CD4-positive, alpha-beta T cell treated with Interleukin-17A for 1 hour (primary cell): Measurements from ENCODE around the gene KIF12.
"Not testable (repeated sequence)": the region's sequence is repeated elsewhere in the genome, so short reads cannot be mapped to it uniquely, and the experiment has no call there.

ENCODE experiments used
- DNase-seq: peaks from one replicate; pipeline ENCODE4 v3.0.0-alpha.2; 2020

KIF12 gene

GRCh38 chr9:114083666-114084065, 15.4 kb downstream of the KIF12 start:
- no peak for DNase-seq

GRCh38 chr9:114082763-114083412, 16.2 kb downstream of the KIF12 start:
- not testable (repeated sequence) for DNase-seq

DNA sequence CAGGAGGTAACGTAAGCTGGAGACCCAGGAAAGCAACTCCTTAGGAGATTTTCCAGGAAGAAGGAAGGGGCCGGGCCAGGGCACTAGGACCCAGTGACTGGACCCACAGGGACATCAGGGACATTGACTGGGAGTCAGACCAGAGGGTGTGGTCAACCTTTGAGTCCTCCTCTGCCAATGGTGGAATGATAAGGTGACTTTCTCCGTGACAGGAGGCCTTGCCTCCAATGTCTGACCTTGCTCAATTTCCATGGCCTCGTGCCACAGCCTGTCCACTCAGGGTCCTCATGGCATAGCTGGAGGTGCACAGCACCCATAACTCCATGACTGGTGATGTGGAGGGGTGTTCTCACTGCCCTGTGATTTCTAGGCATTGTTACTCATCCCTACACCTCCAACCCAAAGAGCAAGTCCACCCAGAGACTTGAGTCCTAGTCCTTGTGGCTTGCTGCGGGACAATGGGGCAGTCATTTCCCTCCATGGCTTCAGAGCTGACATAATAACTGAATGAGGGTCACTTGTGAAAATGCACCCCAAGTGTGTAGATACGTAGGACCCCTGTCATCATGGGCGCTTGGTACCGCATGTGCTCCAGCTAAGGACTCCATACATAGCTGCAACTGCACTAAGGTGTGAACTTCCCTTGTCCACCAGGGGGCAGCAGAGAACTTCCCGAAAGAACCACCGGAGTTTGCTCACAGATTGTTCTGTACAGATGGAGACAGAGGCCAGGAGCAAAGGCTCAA, 16.9 kb downstream of the KIF12 start:
- peak; percentile 74 for DNase-seq

GRCh38 chr9:114081441-114082016, 17.6 kb downstream of the KIF12 start:
- no peak for DNase-seq

DNA sequence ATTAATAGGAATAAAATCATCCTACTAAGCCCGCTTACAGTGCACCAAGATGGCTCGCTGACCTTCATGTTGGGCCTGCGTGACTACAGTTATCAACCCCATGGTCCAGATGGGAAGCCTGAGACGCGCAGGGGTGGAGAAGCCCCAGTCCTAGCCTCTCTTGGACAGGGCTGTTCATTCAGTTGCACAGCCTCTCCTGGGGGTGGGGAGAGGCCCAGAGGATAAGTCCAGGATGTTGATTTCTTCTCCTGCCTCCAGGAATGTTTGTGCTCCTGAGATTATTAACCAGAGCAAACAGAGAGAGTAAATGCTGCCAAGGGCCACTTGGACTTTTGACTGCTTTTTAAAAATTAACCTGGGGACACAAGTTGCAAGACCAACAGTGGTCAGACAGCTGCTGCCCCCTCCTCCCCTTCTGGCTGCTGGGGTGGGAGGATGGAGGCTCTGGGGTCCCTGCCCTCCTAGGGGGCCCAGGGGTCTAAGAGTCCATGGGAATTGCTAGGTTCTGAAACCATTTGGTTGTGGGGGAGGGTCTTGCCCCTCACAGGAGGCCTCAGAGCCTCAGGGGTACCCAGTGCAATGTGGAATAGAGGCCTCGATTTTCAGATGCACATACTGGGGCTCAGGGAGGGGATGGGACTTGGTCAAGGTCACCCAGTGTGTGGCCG, 18.2 kb downstream of the KIF12 start:
- DNase-seq = no peak

GRCh38 chr9:114080195-114080772, 18.8 kb downstream of the KIF12 start:
- DNase-seq = no peak

DNA sequence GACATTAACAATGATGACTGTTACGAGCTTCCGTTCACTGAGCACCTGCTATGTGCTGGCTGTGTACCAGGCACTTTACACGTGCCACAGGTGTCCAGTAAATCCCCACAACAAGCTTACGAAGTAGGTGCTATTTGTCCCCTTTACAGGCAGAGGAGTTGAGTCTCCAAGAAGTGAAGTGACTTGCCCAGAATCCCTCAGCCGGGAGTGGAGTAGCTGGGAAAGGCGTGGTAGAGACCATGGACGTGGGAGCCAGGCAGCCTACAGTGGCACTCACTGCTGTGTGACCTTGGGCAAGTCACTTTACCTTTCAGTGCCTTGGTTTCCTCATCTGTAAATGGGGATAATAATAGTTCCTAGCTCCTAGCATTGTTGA, 20.3 kb downstream of the KIF12 start:
- DNase-seq = no peak

DNA sequence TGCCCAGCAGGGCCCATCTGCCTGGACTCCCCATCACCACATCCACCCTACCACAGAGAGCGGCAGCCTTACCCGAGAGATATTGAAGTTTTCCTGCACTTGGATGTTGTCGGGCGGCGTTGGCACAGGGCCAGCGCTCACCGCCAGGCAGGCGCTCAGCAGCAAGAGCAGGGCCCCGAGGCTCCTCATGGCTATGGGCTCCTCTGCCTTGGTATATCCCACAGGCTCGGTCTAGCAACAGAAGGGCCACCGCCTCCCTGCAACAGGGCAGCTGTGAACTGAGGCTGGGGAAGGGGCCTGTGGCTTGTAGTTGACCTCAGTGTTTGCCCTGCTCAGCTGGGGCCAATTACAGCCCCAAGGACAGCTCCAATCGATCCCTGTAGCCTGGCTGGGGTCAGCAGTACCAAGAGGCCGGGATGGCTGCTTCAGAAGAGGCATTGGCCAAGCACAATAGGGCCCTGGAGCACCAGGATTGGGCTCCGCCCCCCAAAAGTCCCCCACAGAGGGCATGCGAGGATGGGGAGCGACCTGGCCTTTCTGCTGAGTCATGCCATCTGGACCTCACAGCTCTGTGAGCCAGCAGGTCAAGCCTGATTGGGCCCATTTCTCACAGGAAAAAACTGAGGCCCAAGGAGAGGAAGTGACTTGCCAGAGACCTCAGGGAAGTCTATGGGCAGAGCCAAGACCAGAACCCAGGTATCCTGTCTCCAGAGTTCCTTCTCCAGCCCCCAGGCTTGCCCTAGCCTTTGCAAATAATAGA, 20.9 kb downstream of the KIF12 start, which contains the start of gene AMBP:
Gene AMBP (minus strand): TSS at position 280 of the 760 bp plus-strand sequence. CDS start 91 bp downstream, at position 189.
- no peak for DNase-seq

DNA sequence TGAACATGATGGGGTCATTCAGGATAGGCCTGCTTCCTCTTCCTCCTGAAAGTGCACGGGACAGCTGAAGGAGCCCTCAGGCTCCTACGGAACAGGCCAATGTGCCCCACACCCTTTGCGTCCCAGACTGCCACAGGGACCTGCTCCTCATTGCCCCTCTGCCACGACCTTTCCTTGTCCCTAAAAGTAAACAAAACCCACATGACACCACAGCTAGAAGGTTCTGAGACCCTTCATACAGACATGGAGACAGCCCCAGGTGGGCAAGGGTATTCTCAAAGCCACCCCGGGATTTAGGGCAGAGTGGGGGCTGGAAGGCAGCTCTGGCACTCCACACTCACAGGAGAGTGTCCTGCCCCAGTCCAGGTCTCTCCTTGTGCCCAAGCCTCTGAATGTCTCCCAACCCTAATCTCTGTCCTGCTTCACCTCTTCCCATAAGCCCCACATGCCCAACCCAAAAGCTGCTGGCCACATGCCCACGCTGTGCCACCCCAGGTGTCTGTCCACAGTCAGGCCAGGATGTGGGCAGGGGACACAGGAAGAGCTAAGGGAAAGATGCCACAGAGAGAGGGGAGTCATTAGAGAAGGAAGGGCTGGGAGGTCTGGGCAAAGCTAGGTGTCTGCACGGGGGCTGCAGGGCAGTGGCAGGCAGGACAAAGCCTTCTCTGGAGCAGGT, 21.8 kb downstream of the KIF12 start:
- no peak for DNase-seq

DNA sequence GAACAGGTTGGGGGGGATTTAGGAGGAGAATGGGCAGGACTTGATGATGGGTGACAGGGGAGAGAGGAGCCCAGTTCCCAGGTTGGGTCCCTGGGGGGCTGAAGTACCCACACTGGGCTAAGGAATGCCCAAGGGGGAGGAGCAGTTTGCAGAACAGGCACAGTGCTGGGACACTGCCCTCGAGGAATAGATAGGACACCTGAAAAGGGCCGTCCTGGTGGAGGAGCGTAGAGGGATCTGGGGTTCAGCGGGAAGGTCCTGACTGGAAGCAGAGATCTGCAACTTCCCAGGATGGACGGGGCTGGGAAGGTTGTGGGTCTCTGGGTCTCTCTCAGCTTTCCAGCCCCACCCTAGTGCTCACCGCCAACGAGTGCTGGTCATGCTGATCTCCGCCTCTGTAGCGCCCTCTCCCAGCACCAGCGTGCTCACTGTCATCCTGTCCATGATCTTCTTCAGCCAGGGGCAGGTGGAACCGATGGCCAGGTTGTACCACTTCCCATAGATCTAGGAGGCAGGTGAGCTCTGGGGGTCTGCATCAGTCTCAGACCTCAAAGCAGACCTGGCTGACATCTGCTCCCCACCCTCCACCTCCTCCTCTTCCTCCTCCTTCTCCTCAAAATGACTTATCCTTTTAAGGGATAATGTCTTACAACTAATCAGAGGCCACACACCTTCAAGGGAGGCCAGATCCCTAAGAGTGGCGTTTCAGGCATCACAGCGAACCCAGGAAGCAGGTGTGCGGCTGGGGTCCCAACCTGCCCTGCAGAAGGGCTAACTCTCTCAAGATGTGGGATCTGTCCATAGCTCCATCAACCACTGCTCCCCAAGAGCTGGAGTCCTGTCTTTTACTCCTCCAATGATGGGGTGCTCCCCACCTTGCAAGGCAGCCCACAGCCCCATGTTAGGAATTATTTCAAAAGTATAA, 22.6 kb downstream of the KIF12 start:
- DNase-seq = no peak

DNA sequence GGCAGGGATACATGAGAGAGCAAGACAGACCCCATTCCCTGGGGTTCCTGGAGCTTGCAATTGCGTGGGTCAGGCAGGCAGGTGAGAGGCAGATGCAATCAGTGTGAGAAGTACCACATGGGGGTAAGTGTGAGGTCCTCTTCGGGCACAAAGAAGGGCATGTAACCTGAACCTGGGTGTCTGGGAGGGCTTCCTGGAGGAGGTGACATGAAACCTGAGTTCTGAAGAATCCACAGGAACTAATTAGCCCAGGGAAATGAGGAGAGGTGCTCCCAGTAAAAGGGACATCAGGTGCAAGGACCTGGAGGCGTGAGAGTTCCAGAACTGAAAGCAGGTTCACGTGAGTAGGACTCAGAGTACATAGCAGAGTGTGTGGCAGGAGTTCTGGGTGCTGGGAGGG, 23.5 kb downstream of the KIF12 start:
- DNase-seq = no peak

DNA sequence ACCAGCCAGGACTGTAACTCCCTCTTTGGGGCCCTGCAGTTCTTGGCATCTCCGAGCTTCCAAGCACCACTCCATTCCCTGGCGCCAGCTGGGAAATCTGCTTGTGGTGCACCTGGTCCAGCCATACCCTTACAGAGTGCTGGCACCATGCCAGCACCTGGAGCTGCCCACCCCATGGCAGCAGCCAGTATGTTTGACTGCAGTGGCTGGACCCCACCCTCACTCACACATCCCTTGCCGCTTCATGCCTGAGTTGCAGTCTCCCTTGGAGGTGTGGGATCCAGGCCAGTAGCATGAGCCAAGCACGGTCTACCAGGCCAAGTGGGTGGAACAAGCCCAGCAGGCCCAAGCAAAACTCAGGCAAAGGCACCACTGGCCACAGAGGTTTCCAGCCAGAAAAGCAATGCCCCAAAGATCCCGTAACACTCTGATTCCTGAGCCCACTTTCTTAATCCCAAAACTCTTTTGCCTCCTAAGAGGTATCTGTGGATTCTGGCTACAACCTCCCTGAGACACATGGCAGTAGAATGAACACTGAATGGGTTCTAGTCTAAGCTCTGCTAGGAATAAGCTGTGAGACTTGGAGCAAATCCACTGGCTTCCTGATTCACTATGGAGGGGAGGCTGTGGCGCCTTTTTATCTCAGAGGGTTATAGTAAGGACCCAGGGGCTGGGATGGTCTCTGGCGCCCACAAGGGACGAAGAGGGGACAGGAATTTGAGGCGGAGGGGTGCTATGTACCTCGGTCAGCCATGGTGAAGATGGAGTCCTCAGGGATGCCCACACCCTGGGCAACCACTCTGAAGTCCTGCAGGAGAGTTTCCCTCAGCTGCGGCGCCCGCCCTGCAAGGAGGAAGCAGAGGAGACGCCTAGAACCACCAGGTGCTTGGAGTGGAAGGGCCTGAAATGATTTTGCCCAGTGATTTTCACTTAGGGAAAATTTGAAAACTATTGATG, 26.6 kb downstream of the KIF12 start:
- DNase-seq = no peak

DNA sequence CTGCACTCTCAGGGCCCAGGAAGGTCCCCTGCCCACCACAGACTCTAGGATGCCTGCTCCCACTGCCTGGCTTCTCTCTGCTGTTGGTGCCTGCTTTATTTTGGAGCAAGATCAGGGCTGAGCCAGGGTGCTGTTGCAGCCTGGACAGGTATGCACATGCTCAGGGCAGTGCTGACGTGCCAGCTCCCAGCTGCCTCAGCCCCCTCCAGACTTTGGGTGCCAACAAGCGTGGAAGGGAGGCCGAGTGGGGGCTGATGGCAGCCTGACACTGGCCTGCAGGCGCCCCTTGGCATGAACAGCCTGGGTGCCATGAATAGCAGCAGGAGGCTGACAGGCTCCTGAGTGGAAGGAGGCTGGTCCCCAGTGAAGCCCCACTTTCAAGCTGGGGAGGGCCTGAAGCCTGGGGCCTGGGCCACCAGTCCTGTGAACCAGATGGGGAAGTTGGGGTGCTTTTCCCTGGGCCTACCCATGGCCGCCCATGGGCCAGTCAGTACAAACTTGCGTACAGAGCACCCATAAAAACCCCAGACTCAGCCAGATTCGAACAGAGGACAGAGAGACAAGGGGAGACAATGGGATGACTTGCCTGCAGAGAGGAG, 27.8 kb downstream of the KIF12 start:
- DNase-seq = no peak

DNA sequence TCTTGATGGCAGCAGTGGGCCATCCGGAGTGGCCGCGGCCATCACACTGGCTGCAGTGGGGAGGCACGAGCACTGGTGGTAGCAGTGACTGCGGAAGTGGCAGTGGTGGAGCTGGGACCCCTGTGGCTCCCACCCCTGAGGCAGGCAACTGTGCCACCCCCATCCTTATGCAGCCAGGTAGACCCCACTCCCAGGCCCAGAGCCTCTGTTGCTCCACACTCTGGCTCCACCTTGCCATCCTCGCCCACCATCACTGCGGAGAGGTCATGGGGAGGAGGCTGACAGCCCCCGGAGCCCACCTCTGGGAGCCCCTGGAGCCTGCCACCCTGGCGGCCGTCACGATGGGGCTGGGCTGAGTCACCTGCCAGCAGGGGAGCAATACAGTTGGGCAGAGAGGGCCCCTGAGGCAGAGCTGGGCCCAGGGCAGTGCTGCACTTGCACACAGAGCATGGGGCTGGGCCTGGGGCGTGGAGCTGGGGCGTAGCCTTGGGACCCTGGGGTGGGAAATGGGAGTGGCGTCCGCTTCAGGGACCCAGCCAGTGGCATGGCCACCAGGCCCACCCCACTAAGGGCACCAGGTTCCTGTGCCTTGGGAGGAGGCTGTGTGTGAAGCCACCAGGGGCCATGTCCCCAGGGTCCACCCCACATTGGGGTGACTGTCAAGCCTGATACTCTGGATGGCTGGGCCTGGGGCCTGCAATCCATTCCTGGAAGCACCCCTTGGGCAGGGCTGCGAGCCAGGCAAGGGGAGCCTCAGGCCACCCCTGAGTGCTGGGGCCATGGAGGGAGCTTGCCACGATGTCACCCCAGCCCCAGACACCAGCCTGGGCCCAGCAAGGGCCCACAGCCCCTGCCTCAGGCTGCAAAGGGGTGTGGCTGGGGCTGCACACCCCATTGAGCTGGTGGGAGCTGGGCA, 28.6 kb downstream of the KIF12 start:
- DNase-seq = no peak

DNA sequence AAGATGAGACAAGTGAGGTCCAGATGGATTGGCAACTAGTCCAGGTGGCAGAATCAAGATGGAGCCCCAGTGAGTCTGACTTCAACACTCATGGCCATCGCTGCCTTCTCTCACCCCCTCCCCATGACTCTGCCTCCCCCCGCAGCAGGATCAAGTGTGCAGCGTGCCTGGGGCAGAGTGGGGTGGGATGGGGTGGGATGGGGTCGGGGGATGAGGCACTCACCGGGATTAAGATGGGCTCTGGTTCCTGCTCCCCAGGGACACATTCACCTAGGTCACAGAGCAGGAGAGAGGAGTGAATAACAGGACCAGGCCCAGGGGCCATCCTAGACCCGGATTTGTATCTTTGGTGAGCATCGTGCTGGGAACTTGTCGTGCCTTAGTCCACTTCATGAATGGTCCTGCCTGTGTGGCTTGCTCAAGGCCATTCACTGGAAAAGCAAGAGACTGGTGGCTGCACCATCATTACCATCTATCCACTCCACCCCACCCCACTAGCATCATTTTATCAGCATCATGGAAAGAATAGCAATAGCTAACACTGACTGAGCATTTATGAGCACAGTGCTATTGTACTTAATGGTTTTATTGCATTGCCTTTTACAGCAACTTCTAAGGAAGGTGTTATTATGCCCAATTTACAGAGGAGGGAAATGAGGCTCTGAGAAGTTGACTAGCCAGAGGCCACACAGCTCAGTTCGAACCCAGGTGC, 29.5 kb downstream of the KIF12 start:
- no peak for DNase-seq

- no peak for DNase-seq
Measured at GRCh38 chr9:114065304-114065703, 33.8 kb downstream of the KIF12 start.

DNA sequence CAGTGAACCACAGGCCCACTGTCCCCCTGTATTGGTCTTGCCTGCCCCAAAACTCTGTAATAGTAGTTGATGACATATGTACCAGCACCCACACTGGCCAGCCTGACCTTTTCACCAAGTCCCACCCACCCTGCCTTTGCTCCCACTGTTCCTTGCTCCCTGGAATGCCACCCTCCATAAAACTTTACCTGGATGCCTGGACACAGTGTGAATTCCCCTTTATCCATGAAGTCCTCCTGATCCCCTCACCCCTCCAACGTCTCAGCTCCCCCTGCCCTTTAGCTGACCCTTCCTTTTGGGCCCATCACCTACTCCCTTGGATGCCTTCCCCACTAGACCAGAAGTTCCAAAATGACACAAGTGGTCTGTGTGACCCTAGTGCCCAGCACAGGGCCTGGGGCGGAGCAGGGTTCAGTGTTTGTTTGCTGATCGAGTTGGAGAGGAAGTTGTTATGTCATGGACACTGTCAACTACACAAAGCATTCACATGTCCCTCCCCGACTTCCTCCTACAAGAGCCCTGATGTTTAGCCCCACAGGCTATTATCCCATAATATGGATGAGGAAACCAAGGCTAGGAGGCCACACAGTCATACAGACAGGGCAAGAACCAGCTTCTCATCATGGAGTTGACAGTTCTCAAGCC, 37.1 kb downstream of the KIF12 start:
- DNase-seq = no peak
